Measurements from ENCODE around the gene CDC42SE1. TPM values are rescaled to one million over a fixed set of nuclear protein-coding genes. Genes with fewer than 3 reads are reported as not detected.

The CDC42SE1 gene
- polyA plus RNA-seq, 1 experiment: 60.4 TPM

DNA sequence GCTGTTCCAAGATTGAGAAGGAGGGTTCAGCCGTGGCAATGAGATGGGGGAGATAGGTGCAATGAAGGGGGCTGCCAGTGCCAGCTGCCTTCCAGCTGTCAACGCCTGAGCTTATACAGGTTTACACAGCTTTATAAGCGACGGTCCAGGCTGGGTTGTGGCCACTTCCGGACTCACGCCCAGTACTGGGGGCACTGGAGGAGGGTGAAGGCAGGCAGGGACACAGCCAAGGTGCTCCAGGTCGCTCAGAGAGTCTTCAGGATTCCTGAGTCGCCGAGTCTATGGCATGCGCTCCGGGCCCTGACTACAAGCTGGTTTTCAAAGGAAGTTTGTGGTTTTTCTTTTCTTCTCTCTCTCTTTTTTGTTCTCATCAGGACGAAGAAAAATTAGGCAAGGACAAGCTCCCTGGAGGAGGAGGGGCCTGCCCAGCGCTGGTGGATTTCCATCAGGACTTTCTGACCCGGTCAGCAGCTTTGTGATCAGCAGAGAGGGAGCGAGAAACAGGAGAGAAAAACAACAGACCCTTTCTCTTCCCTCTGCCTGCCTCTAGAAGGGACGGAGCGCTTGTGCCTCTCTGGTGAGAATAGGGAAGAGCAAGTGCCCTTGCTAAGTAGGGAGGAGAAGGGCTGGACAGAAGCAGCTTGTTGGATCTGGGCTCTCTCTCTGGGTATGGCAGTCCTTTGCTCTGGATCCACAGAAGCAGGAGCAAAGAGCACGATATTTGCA lies 52.9 kb downstream of the CDC42SE1 start, which contains the start of gene MINDY1:
MINDY1 (minus strand) TSS at position 576 of the 726 bp plus-strand sequence. CDS start 4,285 bp downstream, outside the sequence.
- Histone ChIP-seq H3K36me3 (ENCODE audit: control insufficient read depth, insufficient read depth, low read length) (peaks cover 4% of the 10 kb centered on the region), H3K4me3 (ENCODE audit: low read depth, low read length) (peak within 1 kb of the TSS; percentile 48), H3K27me3 (ENCODE audit: control insufficient read depth, insufficient read depth, low read length) (no peaks in the 10 kb centered on the region)
- TF ChIP-seq, protein P1, sequence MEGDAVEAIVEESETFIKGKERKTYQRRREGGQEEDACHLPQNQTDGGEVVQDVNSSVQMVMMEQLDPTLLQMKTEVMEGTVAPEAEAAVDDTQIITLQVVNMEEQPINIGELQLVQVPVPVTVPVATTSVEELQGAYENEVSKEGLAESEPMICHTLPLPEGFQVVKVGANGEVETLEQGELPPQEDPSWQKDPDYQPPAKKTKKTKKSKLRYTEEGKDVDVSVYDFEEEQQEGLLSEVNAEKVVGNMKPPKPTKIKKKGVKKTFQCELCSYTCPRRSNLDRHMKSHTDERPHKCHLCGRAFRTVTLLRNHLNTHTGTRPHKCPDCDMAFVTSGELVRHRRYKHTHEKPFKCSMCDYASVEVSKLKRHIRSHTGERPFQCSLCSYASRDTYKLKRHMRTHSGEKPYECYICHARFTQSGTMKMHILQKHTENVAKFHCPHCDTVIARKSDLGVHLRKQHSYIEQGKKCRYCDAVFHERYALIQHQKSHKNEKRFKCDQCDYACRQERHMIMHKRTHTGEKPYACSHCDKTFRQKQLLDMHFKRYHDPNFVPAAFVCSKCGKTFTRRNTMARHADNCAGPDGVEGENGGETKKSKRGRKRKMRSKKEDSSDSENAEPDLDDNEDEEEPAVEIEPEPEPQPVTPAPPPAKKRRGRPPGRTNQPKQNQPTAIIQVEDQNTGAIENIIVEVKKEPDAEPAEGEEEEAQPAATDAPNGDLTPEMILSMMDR (IDR thresholded peaks at IDR 0.05; ENCODE audit: insufficient read depth, low read depth, low read length): peak; percentile 75
- POLR2A ChIA-PET: interaction anchor here (0.6 kb wide), 3 partner anchors 21 to 198 kb away, joined by 3 to 8 read pairs (median 3); partner anchors contain the start of genes CERS2 and CTSK
- DNase-seq (ENCODE audit: low read depth): peak; percentile 48
- CTCF ChIA-PET: interaction anchor here (0.6 to 4.9 kb wide), 20 partner anchors 10 to 431 kb away, joined by 3 to 64 read pairs (median 4); partner anchors contain the start of genes ANXA9, C1orf56 and CDC42SE1

DNA sequence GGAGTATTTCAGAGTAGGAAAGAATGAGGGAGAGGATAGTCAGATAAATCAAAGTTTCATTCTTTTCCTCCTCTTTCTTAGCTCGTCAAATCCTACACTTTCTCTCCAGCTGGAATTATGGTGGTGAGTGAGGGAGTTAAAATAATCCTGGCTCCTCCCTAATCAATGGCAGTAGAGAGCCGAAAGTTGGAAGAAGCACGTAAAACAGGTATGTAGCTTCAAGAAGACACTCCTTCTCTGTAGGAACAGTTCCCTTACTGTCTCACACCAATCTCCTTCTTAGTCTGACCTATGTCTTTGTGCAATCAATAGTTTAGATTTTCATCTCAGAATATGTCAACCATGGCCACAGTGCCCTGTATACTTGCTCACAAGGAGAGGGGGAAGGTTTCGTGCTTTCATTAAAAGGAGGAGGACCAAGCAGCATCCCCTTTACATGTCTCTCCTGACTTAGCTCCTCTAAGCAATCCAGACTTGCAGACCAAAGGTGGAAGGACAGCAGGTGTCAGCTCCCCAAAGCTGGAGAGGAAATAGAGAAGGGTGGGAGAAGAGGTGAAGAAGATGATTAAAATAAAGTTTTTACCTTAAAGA lies 53.6 kb downstream of the CDC42SE1 start:
- POLR2A ChIA-PET: interaction anchor here (0.6 kb wide), 1 partner anchor 198 kb away, joined by 3 read pairs; the partner anchor contains the start of gene CTSK
- H3K27me3 ChIP-seq (ENCODE audit: control insufficient read depth, insufficient read depth, low read length): no peaks in the 10 kb centered on the region
- peak overlapping the region; percentile 48 for H3K4me3 ChIP-seq (ENCODE audit: low read depth, low read length)
- TF ChIP-seq, protein P1 (IDR thresholded peaks at IDR 0.05; ENCODE audit: insufficient read depth, low read depth, low read length): no peak
- CTCF ChIA-PET: interaction anchor here (0.8 to 4.9 kb wide), 18 partner anchors 10 to 431 kb away, joined by 3 to 64 read pairs (median 4); partner anchors contain the start of genes ANXA9, C1orf56 and CDC42SE1
- no peak for DNase-seq (ENCODE audit: low read depth)
- peaks cover 4% of the 10 kb centered on the region for H3K36me3 ChIP-seq (ENCODE audit: control insufficient read depth, insufficient read depth, low read length)

GRCh38 chr1:151003180-151003579 lies 56.2 kb downstream of the CDC42SE1 start:
- POLR2A ChIA-PET: no interaction called here
- TF ChIP-seq, protein P1 (IDR thresholded peaks at IDR 0.05; ENCODE audit: insufficient read depth, low read depth, low read length): no peak
- H3K36me3 ChIP-seq (ENCODE audit: control insufficient read depth, insufficient read depth, low read length): peaks cover 4% of the 10 kb centered on the region
- DNase-seq (ENCODE audit: low read depth): no peak
- no peak overlapping the region for H3K4me3 ChIP-seq (ENCODE audit: low read depth, low read length)
- CTCF ChIA-PET: interaction anchor here (1.1 to 4.9 kb wide), 2 partner anchors 7 to 24 kb away, joined by 3 to 64 read pairs; no protein-coding TSS in a partner anchor
- no peaks in the 10 kb centered on the region for H3K27me3 ChIP-seq (ENCODE audit: control insufficient read depth, insufficient read depth, low read length)

GRCh38 chr1:151002611-151003010 lies 56.8 kb downstream of the CDC42SE1 start:
- H3K36me3 ChIP-seq (ENCODE audit: control insufficient read depth, insufficient read depth, low read length): peaks cover 4% of the 10 kb centered on the region
- POLR2A ChIA-PET: no interaction called here
- CTCF ChIA-PET: interaction anchor here (0.8 to 1.1 kb wide), 2 partner anchors 9 to 23 kb away, joined by 3 read pairs; no protein-coding TSS in a partner anchor
- no peaks in the 10 kb centered on the region for H3K27me3 ChIP-seq (ENCODE audit: control insufficient read depth, insufficient read depth, low read length)
- no peak overlapping the region for H3K4me3 ChIP-seq (ENCODE audit: low read depth, low read length)
- no peak for DNase-seq (ENCODE audit: low read depth)
- TF ChIP-seq, protein P1 (IDR thresholded peaks at IDR 0.05; ENCODE audit: insufficient read depth, low read depth, low read length): no peak

- CTCF ChIA-PET: interaction anchor here (0.8 to 1.3 kb wide), 4 partner anchors 8 to 23 kb away, joined by 3 to 5 read pairs (median 3); no protein-coding TSS in a partner anchor
- POLR2A ChIA-PET: interaction anchor here (0.5 kb wide), 1 partner anchor 56 kb away, joined by 3 read pairs; no protein-coding TSS in a partner anchor
- Histone ChIP-seq H3K4me3 (ENCODE audit: low read depth, low read length) (no peak overlapping the region), H3K36me3 (ENCODE audit: control insufficient read depth, insufficient read depth, low read length) (peaks cover 5% of the 10 kb centered on the region), H3K27me3 (ENCODE audit: control insufficient read depth, insufficient read depth, low read length) (no peaks in the 10 kb centered on the region)
- DNase-seq (ENCODE audit: low read depth): no peak
- TF ChIP-seq, protein P1 (IDR thresholded peaks at IDR 0.05; ENCODE audit: insufficient read depth, low read depth, low read length): no peak
Measured at GRCh38 chr1:151002051-151002450, 57.4 kb downstream of the CDC42SE1 start.

Measured in BJ (cell line).